Brain microvascular endothelial cell (primary cell): ENCODE results near the gene CCDC85A.

Source experiments
- DNase-seq: peaks from one replicate; pipeline ENCODE4 v3.0.0-alpha.2; 2020
- H3K27ac ChIP-seq: fragments of 250-450 bp; sonication (Bioruptor Pico); 2 replicates; pipeline ENCODE4 v1.5.1; 2020; ENCODE audit warnings: mild to moderate bottlenecking, moderate library complexity
- H3K27me3 ChIP-seq: fragments of 250-450 bp; sonication (Bioruptor Pico); replicated peaks from 2 replicates; pipeline ENCODE4 v1.5.1; 2020; ENCODE audit warnings: mild to moderate bottlenecking
- H3K36me3 ChIP-seq: fragments of 250-450 bp; sonication (Bioruptor Pico); replicated peaks from 2 replicates; pipeline ENCODE4 v1.5.1; 2020; ENCODE audit warnings: mild to moderate bottlenecking
- H3K4me3 ChIP-seq: 2 replicates; pipeline ENCODE4 v1.5.1; 2011; ENCODE audit warnings: low read depth, mild to moderate bottlenecking, control low read depth, low read length, moderate library complexity
- CTCF ChIP-seq: IDR thresholded peaks from 2 replicates; pipeline ENCODE4 v1.5.1; 2011; ENCODE audit warnings: low read depth, mild to moderate bottlenecking, moderate library complexity, low read length, control low read depth, inconsistent platforms; ENCODE audit errors: missing control alignments
- in situ Hi-C: cut with HindIII; loops from 2 replicates; pipeline ENCODE4 v1.10.0; 2017; ENCODE audit warnings: low sequenced_read_pairs, low pct_ligation_motif_present

CCDC85A gene

GRCh38 chr2:56217106-56217505, 33.3 kb downstream of the CCDC85A start:
- in situ Hi-C loops, result no loop called here
- H3K4me3 ChIP-seq, result no peak overlapping the region
- no peak overlapping the region for H3K27ac ChIP-seq
- no peaks in the 10 kb centered on the region for H3K36me3 ChIP-seq
- TF ChIP-seq CTCF, result no peak
- no peak for DNase-seq
- H3K27me3 ChIP-seq, result no peaks in the 10 kb centered on the region

- no peak for TF ChIP-seq CTCF
- H3K27me3 ChIP-seq, result no peaks in the 10 kb centered on the region
- H3K27ac ChIP-seq, result no peak overlapping the region
- in situ Hi-C loops, result no loop called here
- H3K36me3 ChIP-seq, result no peaks in the 10 kb centered on the region
- no peak for DNase-seq
- no peak overlapping the region for H3K4me3 ChIP-seq
Measured at GRCh38 chr2:56222481-56222880, 38.7 kb downstream of the CCDC85A start.

GRCh38 chr2:56224316-56224715, 40.5 kb downstream of the CCDC85A start:
- Histone ChIP-seq H3K36me3 (no peaks in the 10 kb centered on the region), H3K4me3 (no peak overlapping the region), H3K27ac (no peak overlapping the region), H3K27me3 (no peaks in the 10 kb centered on the region)
- DNase-seq, result no peak
- in situ Hi-C loops, result no loop called here
- TF ChIP-seq CTCF, result no peak

GRCh38 chr2:56227811-56228210, 44.0 kb downstream of the CCDC85A start:
- Histone ChIP-seq H3K27ac (no peak overlapping the region), H3K4me3 (no peak overlapping the region), H3K27me3 (no peaks in the 10 kb centered on the region), H3K36me3 (no peaks in the 10 kb centered on the region)
- TF ChIP-seq CTCF, result no peak
- in situ Hi-C loops, result no loop called here
- DNase-seq, result no peak

GRCh38 chr2:56229397-56230060, 45.7 kb downstream of the CCDC85A start:
- no peak for DNase-seq
- H3K4me3 ChIP-seq, result no peak overlapping the region
- H3K36me3 ChIP-seq, result no peaks in the 10 kb centered on the region
- no peaks in the 10 kb centered on the region for H3K27me3 ChIP-seq
- TF ChIP-seq CTCF, result no peak
- in situ Hi-C loops, result no loop called here
- no peak overlapping the region for H3K27ac ChIP-seq

- Histone ChIP-seq H3K4me3 (no peak overlapping the region), H3K27me3 (no peaks in the 10 kb centered on the region), H3K27ac (no peak overlapping the region), H3K36me3 (no peaks in the 10 kb centered on the region)
- no peak for TF ChIP-seq CTCF
- in situ Hi-C loops, result no loop called here
- DNase-seq, result no peak
Measured at GRCh38 chr2:56230156-56230555, 46.4 kb downstream of the CCDC85A start.
